ENCODE measurements around the gene CHRNA9. TPM values are rescaled to one million over a fixed set of nuclear protein-coding genes. Genes with fewer than 3 reads are reported as not detected.

CHRNA9 gene
- total RNA-seq, 4 donors from 2014 or later = not detected

GRCh38 chr4:40363945-40364344 lies 28.8 kb downstream of the CHRNA9 start:
- TF ChIP-seq CTCF (IDR thresholded peaks at IDR 0.05; ENCODE audit: low read depth) = no peak

- no peak for TF ChIP-seq CTCF (IDR thresholded peaks at IDR 0.05; ENCODE audit: low read depth)
These were observed 30.6 kb downstream of the CHRNA9 start for GRCh38 chr4:40365766-40366165.

- no peak for TF ChIP-seq CTCF (IDR thresholded peaks at IDR 0.05; ENCODE audit: low read depth)
These were observed 32.3 kb downstream of the CHRNA9 start for GRCh38 chr4:40367451-40367850.

GRCh38 chr4:40369437-40370274 lies 34.5 kb downstream of the CHRNA9 start:
- no peak for TF ChIP-seq CTCF (IDR thresholded peaks at IDR 0.05; ENCODE audit: low read depth)

GRCh38 chr4:40372651-40373050 lies 37.5 kb downstream of the CHRNA9 start:
- no peak for TF ChIP-seq CTCF (IDR thresholded peaks at IDR 0.05; ENCODE audit: low read depth)

GRCh38 chr4:40373636-40374035 lies 38.5 kb downstream of the CHRNA9 start:
- no peak for TF ChIP-seq CTCF (IDR thresholded peaks at IDR 0.05; ENCODE audit: low read depth)

GRCh38 chr4:40375095-40375494 lies 40.0 kb downstream of the CHRNA9 start:
- TF ChIP-seq CTCF (IDR thresholded peaks at IDR 0.05; ENCODE audit: low read depth) = no peak
